Ecto neural progenitor cell (in vitro differentiated cells): ENCODE data around the gene ACAD11.

ENCODE experiments used
- DNase-seq: peaks from one replicate; pipeline ENCODE4 v3.0.0-alpha.2; 2018; ENCODE audit warnings: low spot score

Gene ACAD11, protein sequence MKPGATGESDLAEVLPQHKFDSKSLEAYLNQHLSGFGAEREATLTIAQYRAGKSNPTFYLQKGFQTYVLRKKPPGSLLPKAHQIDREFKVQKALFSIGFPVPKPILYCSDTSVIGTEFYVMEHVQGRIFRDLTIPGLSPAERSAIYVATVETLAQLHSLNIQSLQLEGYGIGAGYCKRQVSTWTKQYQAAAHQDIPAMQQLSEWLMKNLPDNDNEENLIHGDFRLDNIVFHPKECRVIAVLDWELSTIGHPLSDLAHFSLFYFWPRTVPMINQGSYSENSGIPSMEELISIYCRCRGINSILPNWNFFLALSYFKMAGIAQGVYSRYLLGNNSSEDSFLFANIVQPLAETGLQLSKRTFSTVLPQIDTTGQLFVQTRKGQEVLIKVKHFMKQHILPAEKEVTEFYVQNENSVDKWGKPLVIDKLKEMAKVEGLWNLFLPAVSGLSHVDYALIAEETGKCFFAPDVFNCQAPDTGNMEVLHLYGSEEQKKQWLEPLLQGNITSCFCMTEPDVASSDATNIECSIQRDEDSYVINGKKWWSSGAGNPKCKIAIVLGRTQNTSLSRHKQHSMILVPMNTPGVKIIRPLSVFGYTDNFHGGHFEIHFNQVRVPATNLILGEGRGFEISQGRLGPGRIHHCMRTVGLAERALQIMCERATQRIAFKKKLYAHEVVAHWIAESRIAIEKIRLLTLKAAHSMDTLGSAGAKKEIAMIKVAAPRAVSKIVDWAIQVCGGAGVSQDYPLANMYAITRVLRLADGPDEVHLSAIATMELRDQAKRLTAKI

GRCh38 chr3:132659365-132660051, at the start of gene ACAD11:
TSS of gene ACAD11 (minus strand) at chr3:132659809. CDS start at chr3:132659751, 58 bp downstream.
- DNase-seq = peak; percentile 83

- DNase-seq = no peak
Observed at GRCh38 chr3:132703733-132704132, 44.1 kb upstream of the ACAD11 start.

DNA sequence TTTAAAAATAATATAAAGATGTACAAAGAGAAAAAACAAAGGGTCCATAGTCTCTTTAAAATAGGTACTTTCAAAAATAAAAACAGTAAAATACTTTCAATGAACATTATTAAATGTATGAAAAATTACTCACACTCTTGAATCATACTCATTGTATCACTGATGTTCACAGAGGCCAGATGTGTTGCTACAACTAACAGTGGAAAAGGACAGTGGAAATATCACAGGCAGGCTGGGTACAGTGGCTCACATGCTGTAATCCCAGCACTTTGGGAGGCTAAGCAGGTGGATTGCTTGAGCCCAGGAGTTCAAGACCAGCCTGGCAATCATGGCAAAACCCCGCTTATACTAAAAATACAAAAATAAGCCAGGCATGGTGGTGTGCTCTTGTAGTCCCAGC, 35.8 kb upstream of the ACAD11 start:
- no peak for DNase-seq

GRCh38 chr3:132694991-132695390, 35.4 kb upstream of the ACAD11 start:
- DNase-seq = no peak

- no peak for DNase-seq
Observed at GRCh38 chr3:132690040-132690439, 30.4 kb upstream of the ACAD11 start.

GRCh38 chr3:132682201-132682600, 22.6 kb upstream of the ACAD11 start:
- DNase-seq = no peak

GRCh38 chr3:132681421-132681820, 21.8 kb upstream of the ACAD11 start:
- DNase-seq = no peak

- DNase-seq = no peak
Observed at GRCh38 chr3:132679911-132680310, 20.3 kb upstream of the ACAD11 start.

- DNase-seq = no peak
Observed at GRCh38 chr3:132675408-132675807, 15.8 kb upstream of the ACAD11 start.

GRCh38 chr3:132669256-132669777, 9.7 kb upstream of the ACAD11 start:
- no peak for DNase-seq

GRCh38 chr3:132665230-132665745, 5.7 kb upstream of the ACAD11 start:
- no peak for DNase-seq

- DNase-seq = no peak
Observed at GRCh38 chr3:132662212-132662611, 2.6 kb upstream of the ACAD11 start.

DNA sequence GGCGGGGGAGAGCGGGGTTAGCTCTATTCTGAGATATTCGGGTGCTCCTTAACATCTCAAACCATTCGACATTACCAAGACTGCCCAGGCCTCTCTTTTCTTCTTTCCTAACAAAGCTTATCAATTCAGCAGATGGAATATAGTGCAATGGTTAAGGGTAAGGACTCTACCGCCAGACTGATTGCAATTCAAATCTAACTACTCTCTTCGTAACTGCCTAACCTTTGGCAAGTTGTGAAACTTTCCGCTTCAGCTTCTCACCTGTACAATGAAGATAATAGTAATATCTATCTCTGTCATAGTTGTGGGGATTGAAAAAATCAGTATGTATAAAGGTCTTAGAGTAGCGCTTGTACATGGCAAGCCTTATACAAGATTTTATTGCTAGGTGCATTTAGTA, 1.5 kb upstream of the ACAD11 start:
- no peak for DNase-seq

GRCh38 chr3:132660811-132661070, 1.1 kb upstream of the ACAD11 start:
- no peak for DNase-seq

DNA sequence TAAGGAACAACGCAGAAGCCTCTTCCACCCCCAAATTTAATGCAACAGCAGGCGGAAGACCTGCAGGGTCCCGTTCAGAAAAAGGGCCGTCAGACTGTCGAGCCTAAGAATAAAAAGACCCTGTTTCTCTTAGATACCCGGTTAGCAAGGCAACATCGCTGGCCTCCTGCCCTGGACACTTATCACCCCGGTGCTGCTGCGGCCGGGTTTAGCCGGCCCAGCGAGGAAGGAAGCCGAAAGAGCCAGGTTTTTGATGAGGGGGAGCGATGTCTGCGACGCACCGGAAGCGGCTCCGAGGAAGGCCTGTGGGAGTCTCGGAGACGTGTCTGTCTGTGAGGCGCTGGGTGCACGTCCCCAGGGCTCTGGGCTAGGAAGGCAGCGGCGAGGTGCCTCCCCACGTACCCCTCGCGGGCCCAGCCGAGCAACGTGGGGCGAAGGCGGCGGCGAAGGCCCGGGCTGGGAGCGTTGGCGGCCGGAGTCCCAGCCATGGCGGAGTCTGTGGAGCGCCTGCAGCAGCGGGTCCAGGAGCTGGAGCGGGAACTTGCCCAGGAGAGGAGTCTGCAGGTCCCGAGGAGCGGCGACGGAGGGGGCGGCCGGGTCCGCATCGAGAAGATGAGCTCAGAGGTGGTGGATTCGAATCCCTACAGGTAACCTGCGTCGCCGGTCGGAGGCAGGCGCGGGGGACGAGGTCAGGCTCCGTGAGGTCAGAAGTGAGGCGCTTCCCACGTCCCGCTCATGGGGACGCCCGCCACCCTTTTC, 622 bp upstream of the ACAD11 start, which contains the start of gene UBA5:
Gene UBA5, plus strand, starts transcription at position 278 of the 759 bp plus-strand sequence. Its CDS starts 209 bp downstream, at position 487.
- peak; percentile 77 for DNase-seq

GRCh38 chr3:132659000-132659364, 627 bp downstream of the ACAD11 start:
- DNase-seq = no peak

GRCh38 chr3:132657869-132658747, 1.5 kb downstream of the ACAD11 start:
- DNase-seq = no peak

- no peak for DNase-seq
Observed at GRCh38 chr3:132655471-132655870, 4.1 kb downstream of the ACAD11 start.

- no peak for DNase-seq
Observed at GRCh38 chr3:132654721-132655120, 4.9 kb downstream of the ACAD11 start.

DNA sequence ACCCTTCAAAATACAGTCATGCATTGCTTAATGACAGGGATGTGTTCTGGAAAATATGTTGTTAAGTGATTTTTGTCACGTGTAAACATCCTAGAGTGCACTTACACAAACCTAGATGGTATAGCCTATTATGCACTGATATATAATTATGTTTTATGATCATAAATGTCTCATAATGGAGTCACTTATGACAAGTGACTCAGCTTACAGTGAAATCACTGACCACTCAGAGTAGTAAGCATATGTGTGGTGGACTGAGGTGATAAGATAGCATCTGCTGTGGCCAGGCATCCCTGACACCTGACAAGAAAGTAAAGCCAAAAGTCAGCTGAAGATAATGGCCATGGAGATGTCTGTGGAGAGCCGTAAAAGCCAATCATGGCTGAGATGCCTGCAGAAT, 5.4 kb downstream of the ACAD11 start:
- DNase-seq = no peak
